Subcutaneous adipose tissue (tissue), 4 donors: ENCODE measurements around the gene GANC. TPM values are rescaled to one million over a fixed set of nuclear protein-coding genes. Genes with fewer than 3 reads are reported as not detected.

Experiments used
- CTCF ChIP-seq: fragments of 450-650 bp; IDR thresholded peaks from one replicate; pipeline ENCODE4 v1.5.1; 2016; ENCODE audit warnings: low read depth, mild to moderate bottlenecking, control low read depth, antibody characterized with exemption, moderate library complexity
- total RNA-seq, 4 donors: library from RNA; depleted of rRNA; stranded (reverse); fragments of >200 nt; gene quantifications; one replicate each; pipeline ENCODE4 v1.1.0, GENCODE V29; 2016

The GANC gene
- total RNA-seq, 4 donors from 2014 or later = 26.1 to 42.0 (median 35.3) TPM

- TF ChIP-seq CTCF = no peak
Measured at GRCh38 chr15:42375941-42376340, 102.9 kb downstream of the GANC start.

GRCh38 chr15:42378011-42378410 lies 105.0 kb downstream of the GANC start:
- no peak for TF ChIP-seq CTCF

- TF ChIP-seq CTCF = no peak
Measured at GRCh38 chr15:42384597-42384996, 111.6 kb downstream of the GANC start.

- no peak for TF ChIP-seq CTCF
Measured at GRCh38 chr15:42385206-42385979, 112.4 kb downstream of the GANC start.

GRCh38 chr15:42385980-42386700 lies 113.1 kb downstream of the GANC start:
- TF ChIP-seq CTCF = no peak

GRCh38 chr15:42387603-42388002 lies 114.6 kb downstream of the GANC start:
- TF ChIP-seq CTCF = no peak

GRCh38 chr15:42392309-42393024 lies 119.5 kb downstream of the GANC start:
- no peak for TF ChIP-seq CTCF
